HG03575 (cell line): ENCODE results near the gene GLYR1.
A peak's percentile ranks its signal among the peaks of the same experiment; 100 is the strongest.

Source experiments
- ATAC-seq: cut with Tn5 transposase; IDR thresholded peaks from one replicate; pipeline ENCODE4 v1.9.1; 2021; ENCODE audit not compliant: unreplicated experiment, insufficient number of reproducible peaks, low FRiP score; ENCODE audit errors: extremely low read depth

Gene GLYR1

GRCh38 chr16:4814542-4815173 lies 32.4 kb downstream of the GLYR1 start:
- ATAC-seq = no peak

GRCh38 chr16:4814046-4814445 lies 33.0 kb downstream of the GLYR1 start:
- no peak for ATAC-seq

GRCh38 chr16:4813251-4814003 lies 33.7 kb downstream of the GLYR1 start:
- ATAC-seq = no peak

GRCh38 chr16:4811773-4812172 lies 35.3 kb downstream of the GLYR1 start:
- no peak for ATAC-seq

- no peak for ATAC-seq
Observed at GRCh38 chr16:4811242-4811641, 35.8 kb downstream of the GLYR1 start.

GRCh38 chr16:4806280-4806679 lies 40.8 kb downstream of the GLYR1 start:
- no peak for ATAC-seq

- no peak for ATAC-seq
Observed at GRCh38 chr16:4805231-4805630, 41.9 kb downstream of the GLYR1 start.

- ATAC-seq = no peak
Observed at GRCh38 chr16:4803898-4804762, 43.0 kb downstream of the GLYR1 start.

GRCh38 chr16:4803401-4803844 lies 43.7 kb downstream of the GLYR1 start:
- no peak for ATAC-seq

GRCh38 chr16:4802659-4803287 lies 44.3 kb downstream of the GLYR1 start:
- ATAC-seq = peak; percentile 65

- peak; percentile 27 for ATAC-seq
Observed at GRCh38 chr16:4801962-4802658, 45.0 kb downstream of the GLYR1 start, which contains the start of gene ROGDI. Gene ROGDI (minus strand): TSS chr16:4802633. CDS start chr16:4802571, 62 bp downstream.

- no peak for ATAC-seq
Observed at GRCh38 chr16:4801051-4801961, 45.8 kb downstream of the GLYR1 start.

- no peak for ATAC-seq
Observed at GRCh38 chr16:4800290-4801041, 46.6 kb downstream of the GLYR1 start.

- no peak for ATAC-seq
Observed at GRCh38 chr16:4799171-4799855, 47.8 kb downstream of the GLYR1 start.

- no peak for ATAC-seq
Observed at GRCh38 chr16:4798456-4798855, 48.6 kb downstream of the GLYR1 start.

GRCh38 chr16:4797805-4798252 lies 49.3 kb downstream of the GLYR1 start:
- no peak for ATAC-seq
